Daoy (cell line): ENCODE data around the gene MRPL55. TPM values are rescaled to one million over a fixed set of nuclear protein-coding genes. Genes with fewer than 3 reads are reported as not detected.

ENCODE experiments used
- DNase-seq: peaks from one replicate; pipeline ENCODE4 v3.0.0-alpha.2; 2015; ENCODE audit warnings: low read depth
- total RNA-seq: library from RNA; depleted of rRNA; stranded (reverse); fragments of >200 nt; shearing (Covaris generic); gene quantifications from 2 replicates; pipeline ENCODE4 v1.2.3, GENCODE V29; 2014; rRNA removed

The MRPL55 gene
- total RNA-seq, 1 experiment from 2014 or later, result 88.6 TPM

DNA sequence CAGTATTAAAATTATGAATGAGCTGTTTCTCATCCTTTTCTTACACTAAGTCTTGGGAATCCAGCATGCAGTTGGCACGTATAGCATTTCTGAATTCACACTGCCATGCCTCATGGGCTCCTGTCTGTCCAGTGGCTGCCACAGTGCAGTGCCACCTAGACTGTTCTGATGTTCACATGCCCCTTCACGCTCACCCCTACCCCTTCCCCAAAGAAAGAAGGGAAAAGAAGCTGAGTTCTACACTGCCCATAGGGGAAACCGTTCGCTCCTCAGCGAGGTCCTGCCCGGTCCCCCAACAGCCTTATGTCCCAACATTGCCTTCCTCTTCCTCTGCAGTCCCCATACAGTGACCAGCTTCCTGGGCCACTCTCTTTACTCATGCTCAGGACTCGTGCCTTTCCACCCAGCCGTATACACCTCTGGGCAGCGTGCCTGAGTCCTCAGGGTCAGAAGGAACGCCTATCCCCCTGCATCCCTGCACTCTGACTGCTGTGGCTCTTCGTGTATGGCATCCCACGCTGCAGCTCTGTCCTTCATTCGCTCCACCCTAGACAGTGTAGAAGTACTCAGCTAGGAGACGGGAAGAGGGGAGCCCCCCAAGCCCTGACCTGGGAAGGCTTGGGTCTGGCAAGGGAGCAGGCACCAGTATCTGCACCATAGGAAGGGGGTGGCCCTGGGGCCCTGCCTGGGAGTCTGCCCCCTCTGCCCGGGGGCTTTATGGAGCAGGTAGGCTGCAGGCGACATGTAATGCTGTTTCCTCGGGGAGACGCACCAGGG, 50.7 kb downstream of the MRPL55 start:
- DNase-seq, result no peak

Other genes starting within 250 kb of the MRPL55 start
- gene WNT9A, start 161.4 kb downstream of the MRPL55 start, total RNA-seq, result 0.57 and 1.8 TPM in 2 replicates
- not detected in 2 replicates for gene WNT3A, start 102.3 kb downstream of the MRPL55 start, total RNA-seq
- 122 and 144 TPM in 2 replicates for gene ARF1, start 26.6 kb downstream of the MRPL55 start, total RNA-seq
- 14.8 and 19.9 TPM in 2 replicates for gene C1orf35, start 6.0 kb downstream of the MRPL55 start, total RNA-seq
- 218 and 268 TPM in 2 replicates for gene GUK1, start 31.0 kb upstream of the MRPL55 start, total RNA-seq
- 0.17 and 0.60 TPM in 2 replicates for gene GJC2, start 40.6 kb upstream of the MRPL55 start, total RNA-seq
- 3.5 and 5.1 TPM in 2 replicates for gene IBA57, start 56.5 kb upstream of the MRPL55 start, total RNA-seq
- gene OBSCN, start 98.7 kb upstream of the MRPL55 start, total RNA-seq, result 2.2 and 4.1 TPM in 2 replicates